Smooth muscle cell (in vitro differentiated cells): Measurements from ENCODE around the gene ACAP3. TPM values are rescaled to one million over a fixed set of nuclear protein-coding genes. Genes with fewer than 3 reads are reported as not detected.
"Not testable (repeated sequence)": the region's sequence is repeated elsewhere in the genome, so short reads cannot be mapped to it uniquely, and the experiment has no call there.

Source experiments
- DNase-seq: peaks from one replicate; lab custom pipeline; 2025; ENCODE audit not compliant: unreplicated experiment; lab: John Stamatoyannopoulos, UW
- H2AFZ ChIP-seq: fragments of 200-600 bp; sonication (generic); 2 replicates; pipeline ENCODE4 v1.6.0; 2016; ENCODE audit warnings: antibody characterized with exemption, low read depth, mild to moderate bottlenecking
- H3F3A ChIP-seq: fragments of 200-600 bp; sonication (generic); 2 replicates; pipeline ENCODE4 v1.6.0; 2017; ENCODE audit warnings: antibody characterized with exemption, low read depth
- H3K27ac ChIP-seq: fragments of 200-600 bp; sonication (generic); 2 replicates; pipeline ENCODE4 v1.5.1; 2016; ENCODE audit warnings: low read depth, mild to moderate bottlenecking
- H3K27me3 ChIP-seq: fragments of 200-600 bp; sonication (generic); 2 replicates; pipeline ENCODE4 v1.6.1; 2016; ENCODE audit warnings: low read depth, mild to moderate bottlenecking
- H3K36me3 ChIP-seq: fragments of 200-600 bp; sonication (generic); 2 replicates; pipeline ENCODE4 v1.5.1; 2016; ENCODE audit warnings: low read depth
- H3K4me1 ChIP-seq: fragments of 200-600 bp; sonication (generic); 2 replicates; pipeline ENCODE4 v1.5.1; 2016; ENCODE audit warnings: low read depth
- H3K4me2 ChIP-seq: fragments of 200-600 bp; sonication (generic); 2 replicates; pipeline ENCODE4 v1.6.0; 2016; ENCODE audit warnings: mild to moderate bottlenecking
- H3K4me3 ChIP-seq: fragments of 200-600 bp; sonication (generic); 2 replicates; pipeline ENCODE4 v1.5.1; 2016; ENCODE audit warnings: mild to moderate bottlenecking
- H3K79me2 ChIP-seq: fragments of 200-600 bp; sonication (generic); 2 replicates; pipeline ENCODE4 v1.6.0; 2016; ENCODE audit warnings: low read depth, mild to moderate bottlenecking
- H3K9ac ChIP-seq: fragments of 200-600 bp; sonication (generic); 2 replicates; pipeline ENCODE4 v1.6.0; 2016; ENCODE audit warnings: low read depth
- H3K9me3 ChIP-seq: fragments of 200-600 bp; sonication (generic); replicated peaks from 2 replicates; pipeline ENCODE4 v1.5.1; 2016; ENCODE audit warnings: low read depth
- H4K20me1 ChIP-seq: fragments of 200-600 bp; sonication (generic); 2 replicates; pipeline ENCODE4 v1.6.0; 2016; ENCODE audit warnings: low read depth
- CTCF ChIP-seq: fragments of 200-600 bp; sonication (generic); IDR thresholded peaks from 2 replicates; pipeline ENCODE4 v1.5.1; 2017; ENCODE audit warnings: borderline replicate concordance, mild to moderate bottlenecking, antibody characterized with exemption; ENCODE audit not compliant: insufficient read depth, poor library complexity, severe bottlenecking
- WGBS: methylation state at CpG from one replicate; pipeline ENCODE4 v1.1.7; 2016; ENCODE audit warnings: low lambda C conversion rate; 5-methylcytosine and 5-hydroxymethylcytosine counted together
- polyA plus RNA-seq: library from polyadenylated mRNA; unstranded; fragments of >200 nt; fragmentation: Nextera tagmentation; extraction: Ambion mirVana; gene quantifications from 2 replicates; pipeline ENCODE4 v1.2.1, GENCODE V29; 2016
- total RNA-seq: library from RNA; depleted of rRNA; stranded (reverse); fragments of >200 nt; gene quantifications from 2 replicates; pipeline ENCODE4 v1.2.3, GENCODE V29; 2014

The ACAP3 gene
- total and polyA plus RNA-seq, 2 experiments from 2014 or later, result 29.9 to 63.9 TPM

- H3K4me2 ChIP-seq, result no peak overlapping the region
- H3K27ac ChIP-seq, result no peak overlapping the region
These were observed 56.9 kb downstream of the ACAP3 start for GRCh38 chr1:1250786-1251284.

GRCh38 chr1:1248009-1248913 lies 59.5 kb downstream of the ACAP3 start:
- H3K27ac ChIP-seq, H3K4me2 ChIP-seq, H3K27me3 ChIP-seq, H3K9ac ChIP-seq, H3K9me3 ChIP-seq, H3K79me2 ChIP-seq, H2AFZ ChIP-seq, DNase-seq, H3K4me1 ChIP-seq, H3K36me3 ChIP-seq, H3K4me3 ChIP-seq, H3F3A ChIP-seq: not testable (repeated sequence)
- WGBS, result 95% methylated on average over 21 of the region's 21 CpGs
- H4K20me1 ChIP-seq, result peaks cover 26% of the 10 kb centered on the region

More at GRCh38 chr1:1250786-1251284, 56.9 kb downstream of the ACAP3 start:
- Histone ChIP-seq H3K79me2 (no peaks in the 10 kb centered on the region), H3K36me3 (no peaks in the 10 kb centered on the region), H3F3A (no peaks in the 10 kb centered on the region), H3K4me3 (no peak overlapping the region), H3K9me3 (no peaks in the 10 kb centered on the region), H3K9ac (no peak overlapping the region), H3K4me1 (peaks cover 9% of the 10 kb centered on the region), H2AFZ (no peak overlapping the region), H3K27me3 (no peaks in the 10 kb centered on the region), H4K20me1 (peaks cover 45% of the 10 kb centered on the region)
- no peak for TF ChIP-seq CTCF
- no peak for DNase-seq
- 77% methylated on average over 16 of the region's 16 CpGs for whole genome bisulfite sequencing

DNA sequence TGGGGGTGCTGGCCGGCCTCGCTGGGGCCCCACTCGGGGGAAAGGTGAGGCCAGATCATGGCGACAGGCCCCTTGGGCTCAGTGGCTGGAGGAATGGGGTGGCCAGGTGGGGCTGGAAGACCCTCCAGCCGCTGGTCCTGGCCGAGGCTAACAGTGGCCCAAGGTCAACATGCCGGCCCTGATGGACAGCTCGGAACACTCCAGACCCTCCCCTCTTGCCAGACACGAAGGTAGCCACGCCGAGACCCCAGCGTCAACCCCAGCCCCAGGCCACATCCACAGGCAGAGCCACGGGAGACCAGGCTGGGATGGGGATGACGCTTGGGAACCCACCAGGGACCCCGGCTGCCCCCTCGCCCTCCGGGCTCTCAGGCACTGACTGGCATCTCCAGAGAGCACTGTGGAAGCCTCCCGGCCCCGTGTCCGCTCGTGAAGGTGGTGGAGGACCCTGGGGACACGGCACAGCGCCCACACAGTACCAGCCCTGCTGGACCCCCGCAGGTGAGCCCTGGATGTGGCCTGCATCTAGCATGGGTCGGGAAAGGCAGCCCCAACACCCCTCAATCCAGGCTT lies 60.3 kb downstream of the ACAP3 start:
- Histone ChIP-seq H3K4me1 (peaks cover 9% of the 10 kb centered on the region), H3K27ac (no peak overlapping the region), H4K20me1 (peaks cover 23% of the 10 kb centered on the region), H3K4me2 (peak overlapping the region; percentile 82), H3K9ac (no peak overlapping the region), H3K4me3 (no peak overlapping the region), H3K9me3 (no peaks in the 10 kb centered on the region), H3K36me3 (no peaks in the 10 kb centered on the region), H3K79me2 (no peaks in the 10 kb centered on the region), H3K27me3 (no peaks in the 10 kb centered on the region), H2AFZ (no peak overlapping the region), H3F3A (no peaks in the 10 kb centered on the region)
- no peak for DNase-seq
- 82% methylated on average over 25 of the region's 25 CpGs for WGBS
- no peak for TF ChIP-seq CTCF

DNA sequence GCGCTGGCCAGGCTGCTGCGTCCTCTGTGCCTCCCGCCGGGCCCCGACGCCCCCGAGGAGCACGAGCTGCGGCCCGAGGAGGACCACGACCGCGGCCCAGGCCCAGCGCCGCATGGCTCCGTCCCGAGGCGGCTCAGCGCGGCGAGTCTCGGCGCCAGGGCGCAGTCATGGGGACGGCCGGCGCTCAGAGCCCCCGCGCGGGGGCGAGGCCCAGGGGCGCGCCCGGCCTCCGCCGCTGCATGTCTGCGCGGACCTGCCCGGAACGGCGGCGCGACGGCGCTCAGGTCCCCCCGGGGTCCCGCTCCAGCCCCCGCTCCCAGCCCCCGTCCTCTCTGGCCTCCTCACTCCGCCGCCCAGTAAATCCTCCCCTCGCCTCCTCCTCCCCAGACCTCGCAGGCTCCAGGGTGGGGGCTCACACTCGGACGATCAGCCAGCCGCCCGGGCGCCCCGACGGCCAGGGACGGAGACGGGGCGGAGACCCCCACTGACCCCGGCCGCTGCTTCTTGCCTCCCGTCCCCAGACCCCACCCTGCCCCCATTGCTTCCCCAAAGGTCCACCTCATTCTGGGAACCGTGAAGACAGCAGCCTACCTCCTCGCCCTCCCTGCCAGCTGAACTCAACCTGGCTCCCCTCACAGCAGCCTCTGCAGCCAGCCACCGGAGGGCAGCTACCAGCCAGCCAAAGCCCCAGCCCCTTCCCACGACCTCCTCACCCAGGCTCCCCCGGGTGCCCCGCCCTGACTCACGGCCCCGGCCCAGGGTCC lies 61.0 kb downstream of the ACAP3 start, which contains the start of gene C1QTNF12:
C1QTNF12 (minus strand) TSS at position 146 of the 764 bp plus-strand sequence; CDS start at position 114, 32 bp downstream.
- peak within 1 kb of the TSS; percentile 25 for H3K4me3 ChIP-seq
- no peak within 1 kb of the TSS for H3K9ac ChIP-seq
- H4K20me1 ChIP-seq, result peaks cover 23% of the 10 kb centered on the region
- H3K4me1 ChIP-seq, result peaks cover 9% of the 10 kb centered on the region
- no peak for DNase-seq
- H3K79me2 ChIP-seq, result no peaks in the 10 kb centered on the region
- H2AFZ ChIP-seq, result no peak within 1 kb of the TSS
- H3K36me3 ChIP-seq, result no peaks in the 10 kb centered on the region
- 15% methylated on average over 32 of the region's 74 CpGs for WGBS
- H3K27me3 ChIP-seq, result no peaks in the 10 kb centered on the region
- no peak for TF ChIP-seq CTCF
- H3K4me2 ChIP-seq, result peak within 1 kb of the TSS; percentile 82
- H3K9me3 ChIP-seq, result no peaks in the 10 kb centered on the region
- no peak within 1 kb of the TSS for H3K27ac ChIP-seq
- no peaks in the 10 kb centered on the region for H3F3A ChIP-seq
